CD4-positive, alpha-beta T cell (primary cell): Measurements from ENCODE around the gene SPATA4. TPM values are rescaled to one million over a fixed set of nuclear protein-coding genes. Genes with fewer than 3 reads are reported as not detected.
"Not testable (repeated sequence)": the region's sequence is repeated elsewhere in the genome, so short reads cannot be mapped to it uniquely, and the experiment has no call there.

Experiments
- ATAC-seq: fragments of 200-7000 bp; cut with Tn5 transposase; one replicate; pipeline ENCODE4 v1.10.0; 2022; ENCODE audit warnings: mild to moderate bottlenecking; ENCODE audit not compliant: poor library complexity
- CTCF ChIA-PET: fragments of 350-600 bp; sonication (Branson Sonifier 250); formaldehyde crosslinking; loops from one replicate; lab custom pipeline; 2021; ENCODE audit warnings: antibody characterized with exemption, inconsistent platforms; lab: Charles Lee
- POLR2A ChIA-PET: fragments of 350-600 bp; sonication (Branson Sonifier 250); formaldehyde crosslinking; loops from one replicate; lab custom pipeline; 2021; ENCODE audit warnings: antibody characterized with exemption, inconsistent platforms; lab: Charles Lee
- DNase-seq, 14 experiments: peaks; one replicate each; pipeline ENCODE4 v3.0.0-alpha.2; 2013 to 2020; ENCODE audit warnings: mixed read lengths in 2 of 14
- H3K27ac ChIP-seq, 2 donors: one replicate each; pipeline versions ENCODE4 v1.5.1 to v1.7.0; 2013; ENCODE audit warnings: low read length in 2 of 2, low read depth in 1 of 2, mild to moderate bottlenecking in 1 of 2
- H3K27me3 ChIP-seq, 2 experiments: 1 replicate in 1 of 2; 2 replicates in 1 of 2; pipeline versions ENCODE4 v1.6.1 to v1.7.0; 2013; ENCODE audit warnings: low read length in 2 of 2, control low read depth in 1 of 2, mild to moderate bottlenecking in 1 of 2, moderate library complexity in 1 of 2; ENCODE audit not compliant: insufficient read depth in 2 of 2, control insufficient read depth in 1 of 2
- H3K36me3 ChIP-seq: one replicate; pipeline ENCODE4 v1.6.1; 2013; ENCODE audit warnings: low read length, control low read depth; ENCODE audit not compliant: insufficient read depth
- H3K4me1 ChIP-seq: one replicate; pipeline ENCODE4 v1.6.1; 2013; ENCODE audit warnings: low read length, control low read depth; ENCODE audit not compliant: insufficient read depth
- H3K4me3 ChIP-seq: one replicate; pipeline ENCODE4 v1.5.1; 2013; ENCODE audit warnings: mild to moderate bottlenecking, low read length, moderate library complexity
- H3K9me3 ChIP-seq, 2 experiments: 1 replicate in 1 of 2; 2 replicates in 1 of 2; pipeline versions ENCODE4 v1.6.1 to v1.7.0; 2013; ENCODE audit warnings: low read length in 2 of 2, mild to moderate bottlenecking in 2 of 2, control low read depth in 1 of 2, moderate library complexity in 1 of 2; ENCODE audit not compliant: control insufficient read depth in 1 of 2, insufficient read depth in 1 of 2
- H3K27ac Mint-ChIP-seq: one replicate; pipeline ENCODE4 v1.8.0; 2020; ENCODE audit warnings: mixed read lengths
- H3K27me3 Mint-ChIP-seq: one replicate; pipeline ENCODE4 v1.8.0; 2021; ENCODE audit warnings: mixed read lengths
- H3K36me3 Mint-ChIP-seq: one replicate; pipeline ENCODE4 v1.8.0; 2021; ENCODE audit warnings: low read depth, mixed read lengths
- H3K4me1 Mint-ChIP-seq: one replicate; pipeline ENCODE4 v1.8.0; 2021; ENCODE audit warnings: low read depth, mixed read lengths
- H3K4me3 Mint-ChIP-seq: one replicate; pipeline ENCODE4 v1.8.0; 2020; ENCODE audit warnings: mild to moderate bottlenecking, mixed read lengths
- H3K9me3 Mint-ChIP-seq: one replicate; pipeline ENCODE4 v1.8.0; 2020; ENCODE audit warnings: mixed read lengths
- intact Hi-C, 2 experiments: fragments of 100-400 bp; cut with DNase I in 1 of 2; cut with micrococcal nuclease in 1 of 2; formaldehyde crosslinking; loops; one replicate each; pipeline versions ENCODE4 v1.15.1 to v1.9.0; 2023 to 2025; cut with DNase I, micrococcal nuclease
- total RNA-seq, 174 experiments: library from RNA in 2 of 174; stranded (reverse) in 2 of 174; gene quantifications; one replicate each; pipeline ENCODE4 v1.2.3 and lab custom pipeline; 2021 to 2026
- TF ChIP-seq, protein P1 (sequence below): fragments of 200-600 bp; IDR thresholded peaks from one replicate; pipeline ENCODE4 v1.8.0; 2022; ENCODE audit warnings: antibody characterized with exemption, mild to moderate bottlenecking

Gene SPATA4
- total RNA-seq, 2 experiments from 2014 or later, result not detected

DNA sequence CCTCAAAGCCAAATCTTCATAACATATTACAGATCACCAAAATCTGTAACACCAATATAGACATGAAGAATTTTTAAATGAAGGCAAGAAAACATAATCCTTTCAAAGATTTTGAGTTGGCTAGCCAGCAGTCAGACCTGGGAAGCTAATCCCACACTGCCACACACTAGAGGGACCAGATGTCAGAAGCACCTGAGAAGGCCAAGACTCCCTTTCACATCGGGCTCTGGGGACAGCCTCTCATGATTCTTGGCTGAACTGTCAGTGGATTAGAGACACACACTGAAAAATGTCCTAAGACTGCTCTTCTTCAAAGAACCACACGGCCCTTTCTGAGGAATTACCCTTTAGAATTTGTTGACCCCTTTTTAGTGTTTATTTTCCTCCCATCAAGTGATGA, 28.2 kb upstream of the SPATA4 start:
- Histone ChIP-seq H3K36me3 (no peaks in the 10 kb centered on the region), H3K9me3 (no peaks in the 10 kb centered on the region), H3K27ac (no peak overlapping the region), H3K4me3 (no peak overlapping the region), H3K4me1 (no peaks in the 10 kb centered on the region), H3K27me3 (peaks cover 0 to 4% of the 10 kb centered on the region in 2 experiments)
- TF ChIP-seq, protein P1, sequence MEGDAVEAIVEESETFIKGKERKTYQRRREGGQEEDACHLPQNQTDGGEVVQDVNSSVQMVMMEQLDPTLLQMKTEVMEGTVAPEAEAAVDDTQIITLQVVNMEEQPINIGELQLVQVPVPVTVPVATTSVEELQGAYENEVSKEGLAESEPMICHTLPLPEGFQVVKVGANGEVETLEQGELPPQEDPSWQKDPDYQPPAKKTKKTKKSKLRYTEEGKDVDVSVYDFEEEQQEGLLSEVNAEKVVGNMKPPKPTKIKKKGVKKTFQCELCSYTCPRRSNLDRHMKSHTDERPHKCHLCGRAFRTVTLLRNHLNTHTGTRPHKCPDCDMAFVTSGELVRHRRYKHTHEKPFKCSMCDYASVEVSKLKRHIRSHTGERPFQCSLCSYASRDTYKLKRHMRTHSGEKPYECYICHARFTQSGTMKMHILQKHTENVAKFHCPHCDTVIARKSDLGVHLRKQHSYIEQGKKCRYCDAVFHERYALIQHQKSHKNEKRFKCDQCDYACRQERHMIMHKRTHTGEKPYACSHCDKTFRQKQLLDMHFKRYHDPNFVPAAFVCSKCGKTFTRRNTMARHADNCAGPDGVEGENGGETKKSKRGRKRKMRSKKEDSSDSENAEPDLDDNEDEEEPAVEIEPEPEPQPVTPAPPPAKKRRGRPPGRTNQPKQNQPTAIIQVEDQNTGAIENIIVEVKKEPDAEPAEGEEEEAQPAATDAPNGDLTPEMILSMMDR, result no peak
- H3K27me3 Mint-ChIP-seq, result peaks cover 18% of the 10 kb centered on the region
- H3K4me1 Mint-ChIP-seq, result no peaks in the 10 kb centered on the region
- H3K36me3 Mint-ChIP-seq, result no peaks in the 10 kb centered on the region
- intact Hi-C loops, result no loop called here
- no peaks in the 10 kb centered on the region for H3K9me3 Mint-ChIP-seq
- ChIA-PET CTCF (no interaction called here), POLR2A (no interaction called here)
- DNase-seq (no peak), ATAC-seq (no peak)
- no peak overlapping the region for H3K4me3 Mint-ChIP-seq
- no peak overlapping the region for H3K27ac Mint-ChIP-seq

DNA sequence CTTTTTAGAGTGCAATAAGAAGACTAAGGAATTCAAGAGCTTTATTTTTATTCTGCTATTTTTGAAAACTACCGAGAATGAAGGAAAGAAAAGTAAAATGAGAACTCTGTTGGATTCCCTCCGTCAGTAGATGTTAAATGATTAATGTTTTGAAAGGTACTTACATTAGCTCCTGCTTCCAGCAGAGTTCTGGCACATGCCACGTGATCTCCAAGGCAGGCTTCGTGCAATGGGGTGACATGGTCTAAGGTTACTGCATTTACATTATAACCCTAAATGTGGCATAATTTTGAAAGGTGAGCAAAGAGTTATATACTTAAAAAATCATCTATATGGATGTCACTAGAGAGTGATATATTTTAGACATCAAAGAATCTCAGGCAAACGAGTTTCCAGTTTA, 26.8 kb upstream of the SPATA4 start:
- CTCF ChIA-PET, result no interaction called here
- H3K4me1 Mint-ChIP-seq, result no peaks in the 10 kb centered on the region
- DNase-seq, result no peak
- Histone ChIP-seq H3K27ac (no peak overlapping the region), H3K4me3 (no peak overlapping the region), H3K9me3 (no peaks in the 10 kb centered on the region), H3K4me1 (no peaks in the 10 kb centered on the region), H3K36me3 (no peaks in the 10 kb centered on the region), H3K27me3 (peaks cover 0 to 4% of the 10 kb centered on the region in 2 experiments)
- H3K27me3 Mint-ChIP-seq, result peaks cover 18% of the 10 kb centered on the region
- TF ChIP-seq, protein P1, result no peak
- POLR2A ChIA-PET, result no interaction called here
- no peak for ATAC-seq
- no peak overlapping the region for H3K4me3 Mint-ChIP-seq
- intact Hi-C loops, result no loop called here
- H3K9me3 Mint-ChIP-seq, result no peaks in the 10 kb centered on the region
- H3K36me3 Mint-ChIP-seq, result no peaks in the 10 kb centered on the region
- H3K27ac Mint-ChIP-seq, result no peak overlapping the region

DNA sequence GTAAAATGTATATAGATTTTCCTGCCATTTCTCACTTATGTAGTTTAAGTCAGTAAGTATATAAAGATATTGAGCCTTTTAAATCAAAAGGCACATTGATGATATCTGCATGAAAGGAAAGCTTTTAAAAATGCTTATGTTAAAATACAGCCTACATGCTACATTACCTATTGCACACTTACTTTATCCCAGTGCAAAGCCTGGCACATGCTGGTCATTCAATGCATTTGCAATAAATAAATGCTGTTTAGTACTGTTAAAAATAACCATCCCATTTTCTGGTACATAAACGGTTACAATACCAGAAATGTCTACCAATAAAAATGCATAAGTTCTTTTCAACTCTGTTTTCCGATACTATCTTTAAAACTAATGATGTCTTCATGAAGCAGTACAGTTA, 22.1 kb upstream of the SPATA4 start:
- Mint-ChIP-seq H3K27me3 (peaks cover 18% of the 10 kb centered on the region), H3K4me3 (no peak overlapping the region), H3K4me1 (no peaks in the 10 kb centered on the region), H3K27ac (no peak overlapping the region), H3K9me3 (no peaks in the 10 kb centered on the region), H3K36me3 (no peaks in the 10 kb centered on the region)
- Histone ChIP-seq H3K36me3 (no peaks in the 10 kb centered on the region), H3K27ac (no peak overlapping the region), H3K4me1 (no peaks in the 10 kb centered on the region), H3K4me3 (no peak overlapping the region), H3K27me3 (peaks cover 0 to 4% of the 10 kb centered on the region in 2 experiments), H3K9me3 (no peaks in the 10 kb centered on the region)
- intact Hi-C loops, result no loop called here
- ATAC-seq (no peak), DNase-seq (no peak)
- CTCF ChIA-PET, result interaction anchor here (0.8 kb wide), 1 partner anchor 12 kb away, joined by 4 read pairs; no protein-coding TSS in a partner anchor
- POLR2A ChIA-PET, result no interaction called here
- TF ChIP-seq, protein P1, result no peak

DNA sequence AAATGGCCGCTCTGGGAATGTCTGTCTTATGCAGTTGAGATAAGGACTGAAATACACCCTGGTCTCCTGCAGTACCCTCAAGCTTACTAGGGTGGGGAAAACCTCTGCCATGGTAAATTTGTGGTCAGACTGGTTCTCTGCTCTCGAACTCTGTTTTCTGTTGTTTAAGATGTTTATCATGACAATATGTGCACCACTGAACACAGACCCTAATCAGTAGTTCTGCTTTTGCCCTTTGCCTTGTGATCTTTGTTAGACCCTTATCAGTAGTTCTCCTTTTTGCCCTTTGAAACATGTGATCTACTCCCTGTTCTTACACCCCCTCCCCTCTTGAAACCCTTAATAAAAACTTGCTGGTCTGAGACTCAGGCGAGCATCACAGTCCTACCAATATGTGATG, 17.0 kb upstream of the SPATA4 start:
- H3K4me3 ChIP-seq, POLR2A ChIA-PET, H3K27ac ChIP-seq, H3K9me3 ChIP-seq, H3K36me3 ChIP-seq, CTCF ChIA-PET, H3K36me3 Mint-ChIP-seq, H3K4me1 Mint-ChIP-seq, H3K27ac Mint-ChIP-seq, DNase-seq, H3K27me3 ChIP-seq, H3K4me3 Mint-ChIP-seq, H3K4me1 ChIP-seq, ATAC-seq, intact Hi-C loops, H3K9me3 Mint-ChIP-seq: not testable (repeated sequence)
- peaks cover 31% of the 10 kb centered on the region for H3K27me3 Mint-ChIP-seq
